Activated CD4-positive, alpha-beta T cell treated with anti-CD3 and anti-CD28 coated beads, Interleukin-2, amount 50 U/mL, for 24 hours (primary cell): ENCODE data around the gene USP21.
A peak's percentile ranks its signal among the peaks of the same experiment; 100 is the strongest.

Experiments used
- DNase-seq, 2 donors: peaks; one replicate each; pipeline ENCODE4 v3.0.0-alpha.2; 2020; ENCODE audit warnings: low read depth in 1 of 2, low spot score in 1 of 2

Gene USP21

DNA sequence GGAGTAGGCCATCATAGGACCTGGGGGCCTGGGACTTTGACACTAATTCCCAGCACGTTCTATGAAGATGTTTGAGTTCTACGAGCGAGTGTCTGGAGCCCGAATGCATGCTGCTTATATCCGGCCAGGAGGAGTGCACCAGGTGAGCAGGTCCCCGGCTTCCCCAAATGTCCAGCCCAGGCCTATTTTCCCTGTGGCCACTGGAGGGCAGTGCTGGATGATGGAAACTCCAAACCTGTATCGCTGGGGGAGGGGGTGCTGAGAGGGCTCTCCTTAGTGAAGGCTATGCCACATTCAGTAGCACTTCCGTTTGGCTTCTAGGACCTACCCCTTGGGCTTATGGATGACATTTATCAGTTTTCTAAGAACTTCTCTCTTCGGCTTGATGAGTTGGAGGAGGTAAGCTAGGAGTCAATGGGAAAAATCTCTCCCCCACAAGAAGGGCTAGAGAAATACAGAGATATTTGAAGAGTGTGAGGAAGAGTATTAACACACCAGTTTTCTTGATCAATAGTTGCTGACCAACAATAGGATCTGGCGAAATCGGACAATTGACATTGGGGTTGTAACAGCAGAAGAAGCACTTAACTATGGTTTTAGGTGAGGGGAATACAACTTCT lies 50.6 kb downstream of the USP21 start:
- peak; percentile 37 to 59 for DNase-seq

DNA sequence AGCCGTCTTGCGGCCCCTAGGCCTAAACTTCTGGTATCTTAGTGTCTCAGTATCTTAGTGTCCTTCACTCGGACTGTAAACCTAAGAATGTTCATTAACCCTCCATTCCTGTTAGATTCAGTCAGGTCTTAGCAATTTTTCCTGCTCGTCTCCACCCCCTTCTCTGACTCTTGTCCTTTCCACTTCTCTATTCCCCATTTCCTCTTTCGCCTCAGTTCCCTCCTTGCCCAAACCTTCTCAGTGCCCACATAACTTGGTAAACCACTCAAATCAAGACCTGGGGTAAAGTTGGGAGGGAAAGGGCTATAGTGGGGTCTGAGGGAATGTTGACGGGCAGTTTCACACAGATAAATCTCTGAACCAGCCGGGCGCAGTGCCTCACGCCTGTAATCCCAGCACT lies 55.1 kb downstream of the USP21 start:
- DNase-seq, result no peak

DNA sequence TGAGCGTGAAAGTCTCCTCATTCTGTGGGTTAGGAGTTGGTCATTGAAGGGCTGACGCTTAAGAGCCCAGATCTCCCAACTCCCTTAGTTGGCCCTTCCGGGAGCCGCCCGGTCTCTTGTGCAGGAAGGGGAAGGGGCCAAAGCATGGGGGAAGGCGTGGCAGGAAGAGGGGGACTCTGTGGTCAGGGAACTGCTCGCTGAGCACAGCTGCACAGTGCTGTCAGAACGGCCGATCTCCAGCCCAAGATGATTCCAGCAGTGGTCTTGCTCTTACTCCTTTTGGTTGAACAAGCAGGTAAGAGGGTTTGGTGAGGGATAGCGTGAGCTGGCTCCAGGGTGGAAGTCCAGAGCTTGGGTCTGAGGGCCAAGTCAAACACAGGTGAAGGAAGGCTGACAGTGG lies 55.8 kb downstream of the USP21 start, which contains the start of gene FCER1G:
Gene FCER1G, plus strand, starts transcription at position 220 of the 400 bp plus-strand sequence. Its CDS starts 27 bp downstream, at position 247.
- DNase-seq, result no peak
